SK-N-MC (cell line): ENCODE data around the gene ERFE.
A peak's percentile ranks its signal among the peaks of the same experiment; 100 is the strongest.

Experiments
- DNase-seq: peaks from one replicate; pipeline ENCODE4 v3.0.0-alpha.2; 2011; ENCODE audit warnings: low read depth, low spot score
- H3K27ac ChIP-seq: fragments of 200-600 bp; sonication (generic); 2 replicates; pipeline ENCODE4 v1.5.1; 2016; ENCODE audit warnings: mixed run types
- H3K36me3 ChIP-seq: fragments of 200-600 bp; sonication (generic); 2 replicates; pipeline ENCODE4 v1.6.1; 2017; ENCODE audit warnings: antibody characterized with exemption, low read length, mixed read lengths; ENCODE audit not compliant: insufficient read depth
- H3K4me3 ChIP-seq: fragments of 200-600 bp; sonication (generic); 2 replicates; pipeline ENCODE4 v1.5.1; 2016
- H3K9ac ChIP-seq: fragments of 200-600 bp; sonication (generic); 2 replicates; pipeline ENCODE4 v1.8.0; 2017; ENCODE audit warnings: mixed run types, mixed read lengths; ENCODE audit not compliant: insufficient read length
- H3K9me3 ChIP-seq: fragments of 200-600 bp; sonication (generic); 2 replicates; pipeline ENCODE4 v1.6.1; 2017; ENCODE audit warnings: low read depth, mild to moderate bottlenecking, antibody characterized with exemption, low read length, moderate library complexity, mixed read lengths
- EZH2 ChIP-seq: fragments of 200-600 bp; sonication (generic); IDR thresholded peaks from one replicate; pipeline ENCODE4 v1.6.1; 2017; ENCODE audit warnings: antibody characterized with exemption
- FOXP2 ChIP-seq: optimal IDR thresholded peaks from 2 replicates; pipeline ENCODE3; 2011; ENCODE audit warnings: mild to moderate bottlenecking, moderate library complexity; ENCODE audit not compliant: insufficient read depth; ENCODE audit errors: extremely low read length, control extremely low read depth
- POLR2AphosphoS5 ChIP-seq: IDR thresholded peaks from 2 replicates; pipeline ENCODE4 v1.6.1; 2012; ENCODE audit warnings: mild to moderate bottlenecking, low read depth, low read length, borderline replicate concordance

ERFE gene

DNA sequence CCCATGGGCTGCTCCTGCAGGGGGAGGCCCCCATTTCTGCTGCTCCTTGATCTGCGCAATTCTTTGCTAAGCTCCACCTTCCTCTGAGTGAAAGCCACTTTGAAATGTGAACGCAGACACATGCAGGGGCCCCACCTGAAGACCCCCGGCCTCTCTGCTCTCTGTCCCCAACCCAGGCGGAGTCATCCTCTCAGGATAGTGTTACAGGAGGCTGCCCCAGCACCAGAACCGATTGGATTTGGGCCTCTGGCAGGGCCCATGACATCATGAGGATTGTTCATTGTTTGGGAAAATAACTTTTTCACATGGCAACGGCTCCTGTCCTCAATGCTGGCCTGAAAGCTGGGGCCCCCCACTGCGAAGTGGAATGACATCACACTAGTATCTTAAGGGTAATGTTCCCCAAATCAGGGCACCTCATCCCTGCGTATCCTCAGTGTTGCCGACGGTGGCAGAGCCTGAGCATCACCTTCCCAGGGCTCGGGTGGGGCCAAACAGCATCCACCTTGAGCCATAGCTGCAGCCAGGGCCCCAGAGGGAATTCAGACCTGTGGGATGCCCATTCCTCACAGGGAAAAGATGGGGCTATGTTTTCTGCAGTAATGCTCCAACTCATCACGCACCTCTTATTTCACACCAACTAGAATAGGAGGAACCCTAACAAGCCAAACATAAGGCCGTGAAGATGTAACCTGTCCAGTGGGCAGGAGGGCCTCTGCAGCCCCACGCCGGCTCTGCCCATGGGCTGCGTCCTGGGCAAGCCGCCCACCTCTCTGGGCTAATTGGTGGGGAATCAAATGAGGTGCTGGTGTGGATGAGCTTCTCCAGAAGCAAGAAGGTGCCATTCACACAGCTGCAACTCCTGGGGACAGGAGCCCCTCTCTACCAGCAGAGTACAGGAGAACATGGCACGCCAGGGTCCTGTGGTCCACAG, 2.7 kb upstream of the ERFE start:
- Histone ChIP-seq H3K27ac (0 out of 2 replicates have a peak overlapping the region, but pooled peaks have one; percentile 36), H3K36me3 (no peaks in the 10 kb centered on the region), H3K9me3 (no peaks in the 10 kb centered on the region), H3K9ac (no peak overlapping the region), H3K4me3 (no peak overlapping the region)
- DNase-seq: no peak
- TF ChIP-seq FOXP2 (no peak), EZH2 (no peak), POLR2AphosphoS5 (no peak)

DNA sequence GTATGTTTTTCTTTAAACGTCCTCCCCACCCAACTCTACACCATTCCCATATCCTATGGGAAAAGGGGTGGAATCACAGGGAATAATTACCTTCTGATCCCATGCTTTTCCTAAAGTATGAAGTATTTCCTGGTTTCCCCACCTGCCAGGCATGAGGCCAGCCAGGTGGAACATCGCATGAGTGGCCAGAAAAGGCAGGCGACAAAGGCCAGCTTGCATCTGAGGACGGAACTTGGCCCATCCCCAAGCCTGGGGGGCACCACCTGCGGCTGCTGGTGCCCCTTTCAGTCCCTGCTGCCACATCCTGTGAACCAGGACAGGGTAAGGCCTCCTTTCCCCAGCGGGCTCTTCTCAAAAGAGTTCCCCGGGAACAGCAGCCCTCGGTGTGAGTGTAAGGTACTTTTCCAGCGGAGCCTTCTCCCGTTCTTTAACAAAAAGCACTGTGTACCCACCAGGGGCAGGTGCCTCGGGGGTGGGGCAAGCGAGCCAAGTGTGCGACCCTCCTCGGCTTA, 1.2 kb upstream of the ERFE start:
- no peak overlapping the region for H3K4me3 ChIP-seq
- no peak overlapping the region for H3K27ac ChIP-seq
- H3K9ac ChIP-seq: no peak overlapping the region
- no peaks in the 10 kb centered on the region for H3K9me3 ChIP-seq
- no peak for DNase-seq
- H3K36me3 ChIP-seq: no peaks in the 10 kb centered on the region
- TF ChIP-seq FOXP2: no peak
- no peak for TF ChIP-seq POLR2AphosphoS5
- no peak for TF ChIP-seq EZH2

DNA sequence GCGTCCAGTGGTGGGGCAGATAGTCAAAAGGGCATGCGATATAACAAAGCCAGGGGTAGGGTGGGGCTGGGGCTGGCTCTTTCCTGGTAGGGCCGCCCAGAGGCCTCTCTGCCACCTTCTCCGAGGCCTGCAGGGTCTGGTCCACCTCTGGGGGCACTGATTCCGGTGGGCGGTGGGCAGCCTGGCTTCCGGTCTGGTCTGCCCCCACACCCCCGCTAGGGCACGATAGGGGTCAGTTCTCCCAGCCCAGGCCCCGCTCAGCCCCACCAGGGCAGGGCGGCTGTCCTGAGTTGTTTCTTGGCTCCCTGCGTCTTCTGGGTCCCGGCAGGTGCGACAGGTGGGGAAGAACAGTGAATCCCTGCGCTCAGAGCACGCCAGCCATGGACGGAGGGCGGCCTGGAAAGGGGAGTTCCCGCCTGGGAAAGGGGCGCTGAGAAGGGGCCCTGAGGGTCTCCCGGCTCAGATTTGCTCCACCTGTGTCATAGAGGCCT, 707 bp upstream of the ERFE start:
- TF ChIP-seq FOXP2 (no peak), EZH2 (no peak), POLR2AphosphoS5 (no peak)
- Histone ChIP-seq H3K27ac (no peak overlapping the region), H3K36me3 (no peaks in the 10 kb centered on the region), H3K9me3 (no peaks in the 10 kb centered on the region), H3K4me3 (peak overlapping the region; percentile 57; the same call in 1 of the 2 replicates), H3K9ac (no peak overlapping the region)
- no peak for DNase-seq

DNA sequence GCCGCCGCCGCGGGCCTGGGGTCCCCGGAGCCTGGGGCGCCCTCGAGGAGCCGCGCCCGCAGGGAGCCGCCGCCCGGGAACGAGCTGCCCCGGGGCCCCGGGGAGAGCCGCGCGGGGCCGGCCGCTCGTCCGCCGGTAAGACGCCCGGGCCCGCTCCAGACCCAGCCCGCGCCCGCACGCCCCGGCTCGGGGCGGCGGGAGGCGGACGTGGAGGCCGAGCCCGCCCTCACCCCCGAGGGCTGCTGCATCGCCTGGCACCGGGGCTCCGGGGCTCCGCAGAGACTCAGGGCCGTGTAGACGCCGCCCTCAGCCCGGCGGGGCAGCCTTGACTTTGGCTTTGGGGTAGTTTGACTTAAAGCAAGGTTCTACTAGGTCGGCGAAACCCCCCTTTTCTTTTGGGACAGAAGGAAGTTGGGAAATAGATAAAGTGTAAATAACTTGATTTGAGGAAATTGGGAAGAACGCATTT, 335 bp downstream of the ERFE start:
- DNase-seq: no peak
- peak overlapping the region; percentile 62; the same call in 1 of the 2 replicates for H3K27ac ChIP-seq
- peak overlapping the region; percentile 91 for H3K4me3 ChIP-seq
- no peaks in the 10 kb centered on the region for H3K9me3 ChIP-seq
- peak overlapping the region; percentile 92 for H3K9ac ChIP-seq
- TF ChIP-seq POLR2AphosphoS5: no peak
- TF ChIP-seq EZH2: no peak
- TF ChIP-seq FOXP2: no peak
- no peaks in the 10 kb centered on the region for H3K36me3 ChIP-seq

DNA sequence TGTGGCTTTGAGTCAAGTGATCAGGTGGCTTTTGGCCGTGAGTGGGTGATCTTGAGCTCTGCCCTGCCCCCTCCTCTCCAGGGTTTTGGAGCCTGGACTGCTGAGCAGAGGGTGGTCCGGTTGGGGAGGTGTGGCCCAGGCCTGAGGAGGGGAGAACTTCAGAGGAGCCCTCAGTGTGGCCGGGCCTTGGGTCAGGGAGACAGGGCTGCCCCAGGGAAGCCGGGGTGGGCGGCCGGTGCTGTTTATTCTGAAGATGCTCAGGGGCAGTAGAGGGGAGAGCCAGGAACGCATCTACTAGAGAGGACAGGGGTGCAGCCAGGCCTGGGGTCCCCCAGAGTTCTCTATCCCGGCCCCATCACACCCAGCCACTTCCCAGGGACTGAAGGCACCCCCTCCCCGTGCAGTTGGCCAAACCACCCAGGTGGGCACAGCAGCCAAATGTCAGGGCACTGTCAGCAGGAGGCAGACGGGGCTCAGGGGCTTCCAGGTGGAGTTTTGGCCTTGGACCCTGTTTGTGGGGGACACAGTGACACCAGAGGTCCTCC, 963 bp downstream of the ERFE start:
- H3K36me3 ChIP-seq: no peaks in the 10 kb centered on the region
- H3K27ac ChIP-seq: peak overlapping the region; percentile 62; the same call in 1 of the 2 replicates
- no peak for DNase-seq
- TF ChIP-seq EZH2 (no peak), POLR2AphosphoS5 (no peak), FOXP2 (no peak)
- H3K4me3 ChIP-seq: peak overlapping the region; percentile 91
- H3K9ac ChIP-seq: peak overlapping the region; percentile 92
- H3K9me3 ChIP-seq: no peaks in the 10 kb centered on the region

DNA sequence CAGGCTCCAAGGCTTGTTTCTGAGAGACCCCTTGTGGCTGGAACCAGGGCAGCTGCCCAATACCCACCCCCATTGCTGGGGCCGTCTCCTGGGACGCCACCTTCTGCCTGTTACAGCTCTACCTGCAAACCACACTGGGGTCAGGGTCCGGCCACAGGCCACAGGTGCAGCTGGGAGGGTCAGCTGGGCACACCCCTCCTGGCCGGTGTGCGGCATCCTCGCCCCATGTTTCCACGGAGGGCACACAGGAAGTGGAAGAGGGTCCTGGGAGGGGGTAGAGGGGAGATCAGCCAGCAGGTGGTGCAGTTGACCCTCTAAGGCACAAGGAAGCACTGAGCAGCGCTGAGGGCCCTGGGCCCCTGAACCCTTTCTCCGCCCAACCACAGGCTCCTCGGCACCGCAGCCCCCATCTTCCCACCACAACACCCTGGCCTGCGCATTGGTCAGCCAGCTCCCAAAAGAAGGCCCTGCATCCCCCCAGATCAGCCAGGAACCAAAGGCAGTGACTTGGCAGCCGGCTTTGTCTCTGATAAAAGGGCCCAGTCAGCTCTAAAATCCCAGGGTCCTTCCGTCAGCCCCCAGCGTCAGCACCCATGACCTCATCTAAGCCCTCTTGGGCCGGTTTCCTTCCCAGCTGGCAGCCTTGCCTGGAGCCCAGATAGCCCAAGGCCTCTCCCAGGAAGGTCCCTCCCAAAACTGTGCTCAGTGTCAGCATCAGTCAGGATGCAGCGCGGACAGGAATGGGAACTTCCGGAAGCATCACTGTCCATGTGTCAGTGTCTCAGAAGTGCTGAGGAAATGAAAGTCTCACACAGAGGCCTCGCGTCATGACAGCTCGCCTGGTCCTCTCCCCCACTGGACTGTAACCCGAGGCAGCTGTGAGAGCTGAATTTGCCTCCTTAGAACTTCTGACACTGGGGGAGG, 1.7 kb downstream of the ERFE start:
- no peaks in the 10 kb centered on the region; the same call in 1 of the 2 replicates for H3K36me3 ChIP-seq
- TF ChIP-seq FOXP2 (no peak), POLR2AphosphoS5 (no peak), EZH2 (no peak)
- H3K9me3 ChIP-seq: no peaks in the 10 kb centered on the region
- H3K27ac ChIP-seq: no peak overlapping the region
- H3K4me3 ChIP-seq: peak overlapping the region; percentile 91
- no peak for DNase-seq
- H3K9ac ChIP-seq: peak overlapping the region; percentile 92

DNA sequence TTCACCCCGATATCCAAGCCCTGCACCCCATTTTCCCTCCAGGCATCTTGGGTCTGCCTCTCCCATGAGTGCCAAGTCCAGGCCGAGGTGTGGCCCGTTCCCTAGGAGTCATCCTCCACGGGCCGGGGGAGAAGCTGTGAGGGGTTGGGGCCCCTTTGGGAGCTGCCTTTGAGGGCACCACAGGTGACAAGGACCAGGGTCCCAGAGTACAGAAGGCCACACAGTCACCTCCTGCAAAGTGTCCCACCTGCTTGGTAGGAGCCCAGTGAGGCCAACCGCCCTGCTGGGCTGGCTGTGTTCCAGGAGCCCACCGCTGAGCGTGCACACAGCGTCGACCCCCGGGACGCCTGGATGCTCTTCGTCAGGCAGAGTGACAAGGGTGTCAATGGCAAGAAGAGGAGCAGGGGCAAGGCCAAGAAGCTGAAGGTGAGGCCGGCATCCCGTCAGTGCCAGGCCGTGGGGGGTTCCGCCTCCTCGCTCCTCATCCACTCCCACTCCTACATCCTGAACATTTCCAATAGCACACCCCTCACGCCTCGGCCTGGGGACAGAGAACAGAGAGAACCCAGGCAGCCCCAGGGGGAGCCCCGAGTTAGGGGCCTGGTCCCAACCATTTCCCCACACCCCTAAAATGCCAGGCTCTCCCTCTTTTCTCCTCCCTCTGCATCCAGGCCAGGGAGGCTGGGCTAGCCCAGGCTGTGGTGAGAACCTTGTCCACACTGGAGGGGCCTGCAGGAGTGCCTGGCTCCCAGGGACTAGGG, 2.7 kb downstream of the ERFE start:
- no peak overlapping the region for H3K9ac ChIP-seq
- TF ChIP-seq POLR2AphosphoS5 (no peak), FOXP2 (no peak), EZH2 (no peak)
- DNase-seq: no peak
- no peaks in the 10 kb centered on the region; the same call in 1 of the 2 replicates for H3K36me3 ChIP-seq
- H3K9me3 ChIP-seq: no peaks in the 10 kb centered on the region
- no peak overlapping the region for H3K4me3 ChIP-seq
- no peak overlapping the region for H3K27ac ChIP-seq
